Glomerular visceral epithelial cell (primary cell): ENCODE measurements around the gene LRRC59.
"Not testable (repeated sequence)": the region's sequence is repeated elsewhere in the genome, so short reads cannot be mapped to it uniquely, and the experiment has no call there.

Experiments
- DNase-seq: peaks from one replicate; pipeline ENCODE4 v3.0.0-alpha.2; 2016; ENCODE audit errors: extremely low spot score

Gene LRRC59

GRCh38 chr17:50424996-50425681, 27.8 kb upstream of the LRRC59 start:
- no peak for DNase-seq

DNA sequence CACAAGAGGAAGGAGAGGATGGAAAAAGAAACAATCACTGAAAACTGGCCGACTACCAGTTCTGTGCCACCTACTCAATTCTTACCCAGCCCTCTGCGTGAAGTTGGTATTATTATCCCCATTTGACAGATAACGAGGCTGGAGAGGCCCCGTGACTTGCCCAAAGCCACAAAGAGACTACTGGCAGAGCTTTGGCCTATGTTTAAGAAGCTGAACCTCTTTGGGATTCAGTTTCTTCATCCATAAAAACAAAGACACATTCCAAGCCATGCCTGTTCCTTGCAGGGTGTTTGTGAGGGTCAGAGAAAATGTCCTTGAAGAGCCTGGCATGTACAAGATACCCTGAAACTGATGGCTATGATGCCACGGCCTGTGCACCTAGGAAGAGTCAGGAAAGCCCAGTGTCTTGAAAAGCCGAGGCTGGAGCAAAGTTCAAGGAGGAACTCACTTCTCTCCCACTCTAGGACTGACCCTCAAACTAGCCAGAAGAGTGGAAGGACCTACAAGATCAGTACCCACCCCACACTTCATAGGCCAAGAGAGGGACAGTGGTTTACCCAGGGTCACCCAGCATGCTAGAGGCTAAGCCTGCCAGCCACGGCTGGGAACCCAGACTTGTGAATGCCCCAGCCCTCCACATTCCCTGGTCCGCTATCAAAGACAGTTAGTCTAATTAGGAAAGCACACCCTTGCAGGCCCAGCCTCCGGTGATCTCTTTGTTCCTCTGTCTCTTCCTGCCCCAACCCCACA, 27.1 kb upstream of the LRRC59 start:
- no peak for DNase-seq

- peak; percentile 94 for DNase-seq
These were observed 26.3 kb upstream of the LRRC59 start for GRCh38 chr17:50423553-50424159.

- no peak for DNase-seq
These were observed 25.4 kb upstream of the LRRC59 start for GRCh38 chr17:50422738-50423137.

DNA sequence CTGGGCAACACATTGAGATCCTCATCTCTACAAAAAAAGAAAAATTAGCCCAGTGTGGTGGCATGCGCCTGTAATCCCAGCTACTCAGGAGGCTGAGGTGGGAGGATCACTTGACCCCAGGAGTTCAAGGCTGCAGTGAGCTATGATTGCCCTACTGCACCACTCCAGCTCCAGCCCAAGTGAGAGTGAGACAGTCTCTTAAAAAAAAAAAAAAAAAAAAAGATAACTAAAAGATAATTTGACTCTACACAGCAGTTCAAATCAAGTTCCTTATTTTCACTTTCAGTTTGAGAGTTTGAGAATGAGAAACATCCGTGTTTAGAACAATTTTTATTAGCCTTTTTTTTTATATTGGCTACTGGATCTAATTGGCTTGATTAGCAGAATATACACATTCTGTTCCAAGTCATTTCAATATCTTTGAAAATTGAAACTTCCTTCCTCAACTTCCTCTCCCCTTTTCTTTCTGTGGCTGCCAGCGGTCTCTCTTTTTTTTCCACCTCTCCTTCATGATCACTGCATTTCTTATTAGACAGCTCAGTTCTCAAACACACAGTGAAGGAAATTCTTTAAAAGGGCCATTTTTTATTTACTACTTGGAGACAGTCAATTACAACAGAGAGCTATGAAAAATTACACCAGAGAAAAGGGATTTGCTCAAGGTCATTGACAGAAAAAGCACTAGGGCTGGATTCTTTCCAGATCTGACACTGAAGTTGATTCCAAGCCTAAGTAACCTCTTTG, 24.2 kb upstream of the LRRC59 start:
- no peak for DNase-seq

- DNase-seq, result no peak
These were observed 23.2 kb upstream of the LRRC59 start for GRCh38 chr17:50420419-50421112.

DNA sequence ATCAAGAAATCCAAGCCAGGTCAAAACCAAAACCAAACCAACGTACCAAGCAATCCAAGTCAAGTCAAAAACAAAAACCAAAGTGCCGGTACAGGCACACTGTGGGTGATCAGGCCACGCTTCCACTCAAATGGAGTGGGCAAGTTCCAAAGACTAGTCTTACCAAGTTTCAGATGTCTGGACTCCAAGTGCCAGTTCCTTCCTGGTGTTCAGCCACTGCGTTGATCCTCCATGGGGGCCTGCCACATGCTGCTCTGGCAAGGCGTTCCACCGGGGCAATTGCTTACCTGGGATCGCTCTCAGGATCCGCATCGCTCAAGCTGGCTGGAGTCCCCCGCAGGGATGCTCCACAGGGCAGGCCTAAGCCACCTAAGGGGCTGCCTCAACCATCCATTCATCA, 22.3 kb upstream of the LRRC59 start:
- not testable (repeated sequence) for DNase-seq

DNA sequence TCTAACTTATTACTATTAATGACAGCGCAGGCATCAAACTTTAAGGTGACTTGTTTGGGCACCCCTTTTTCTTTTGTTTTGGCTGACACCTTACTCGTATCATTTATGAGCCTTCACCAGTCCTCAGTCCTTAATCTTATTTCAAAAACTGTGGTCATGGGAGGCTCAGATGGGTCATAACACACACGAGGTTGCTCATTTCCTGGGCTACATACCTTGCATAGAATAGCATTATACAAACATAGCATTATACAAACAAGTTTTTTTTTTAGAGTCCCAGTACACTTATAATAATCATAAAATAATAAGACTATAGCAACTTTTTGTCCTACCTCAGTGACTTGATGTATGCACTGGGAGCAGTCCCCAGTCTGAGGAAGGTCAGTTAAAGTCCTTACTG, 17.5 kb upstream of the LRRC59 start:
- DNase-seq, result no peak

- no peak for DNase-seq
These were observed 14.9 kb upstream of the LRRC59 start for GRCh38 chr17:50412188-50412732.

GRCh38 chr17:50407921-50408320, 10.6 kb upstream of the LRRC59 start:
- DNase-seq, result no peak

DNA sequence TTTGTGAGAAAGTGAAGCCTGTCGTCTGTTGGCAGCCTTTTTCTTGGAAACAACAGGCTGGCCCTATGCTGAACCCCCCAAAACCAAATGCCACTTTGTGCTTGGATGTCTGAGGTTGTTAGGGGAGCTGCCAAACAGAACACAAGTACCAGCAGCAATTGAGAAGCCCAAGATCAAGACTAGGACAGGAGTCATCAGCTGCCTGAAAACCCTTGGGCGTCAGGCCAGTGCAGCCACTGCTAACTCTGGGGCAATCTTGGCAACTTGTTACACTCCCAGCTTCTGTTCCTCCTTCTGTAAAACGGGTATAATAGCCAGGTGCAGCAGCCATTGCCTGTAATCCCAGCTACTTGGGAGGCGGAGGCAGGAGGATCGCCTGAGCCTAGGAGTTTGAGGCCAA, 9.3 kb upstream of the LRRC59 start:
- no peak for DNase-seq

GRCh38 chr17:50405351-50405750, 8.0 kb upstream of the LRRC59 start:
- not testable (repeated sequence) for DNase-seq

DNA sequence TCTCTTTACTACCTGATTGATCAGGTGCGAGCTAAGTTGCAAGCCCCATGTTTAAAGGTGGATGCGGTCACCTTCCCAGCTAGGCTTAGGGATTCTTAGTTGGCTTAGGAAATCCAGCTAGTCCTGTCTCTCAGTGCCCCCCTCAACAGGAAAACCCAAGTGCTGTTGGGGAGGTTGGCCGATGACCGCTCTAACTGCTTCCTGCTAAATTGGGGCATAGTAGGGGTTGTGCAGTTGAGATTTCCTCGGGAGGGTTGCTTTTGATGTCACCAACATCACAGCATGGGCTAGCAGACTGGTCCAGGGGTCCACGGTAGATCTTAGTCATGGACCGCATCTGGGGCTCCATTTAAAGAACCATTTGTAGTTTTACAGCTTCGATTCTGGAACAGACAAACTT, 2.3 kb upstream of the LRRC59 start:
- DNase-seq, result not testable (repeated sequence)

DNA sequence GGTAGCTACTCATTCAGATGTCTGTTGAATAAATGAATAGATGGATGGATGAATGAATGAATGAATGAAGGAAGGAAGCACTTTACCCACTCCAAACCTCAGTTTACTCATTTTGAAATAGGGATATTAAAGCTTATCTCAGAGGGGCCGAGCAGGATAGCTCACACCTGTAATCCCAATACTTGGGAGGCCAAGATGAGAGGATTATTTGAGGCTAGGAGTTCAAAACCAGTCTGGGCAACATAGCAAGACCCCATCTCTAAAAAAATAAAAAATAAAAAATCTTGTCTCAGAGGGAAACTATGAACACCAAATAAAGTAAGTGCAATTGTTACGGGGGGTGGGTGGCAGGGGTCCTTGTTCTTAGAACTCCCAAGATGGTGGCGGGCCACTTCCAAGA, 1.3 kb upstream of the LRRC59 start:
- not testable (repeated sequence) for DNase-seq

DNA sequence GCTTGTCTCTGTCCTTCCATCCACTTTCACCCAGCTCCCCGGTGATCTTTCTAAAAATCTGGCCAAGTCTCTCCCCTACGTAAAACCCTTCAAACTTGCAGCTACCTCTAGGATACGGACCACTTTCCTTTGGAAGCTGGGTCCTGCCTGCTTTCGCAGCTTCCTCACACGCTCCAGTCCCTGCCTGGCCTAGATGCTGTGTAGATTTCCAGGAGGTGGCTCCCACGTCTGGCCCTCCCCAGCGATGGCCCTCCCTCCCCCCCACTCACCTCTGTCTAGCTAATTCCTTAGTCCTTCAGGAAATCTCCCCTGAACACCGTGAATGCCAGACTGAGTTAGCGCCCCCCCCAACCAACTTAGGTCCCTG, 579 bp upstream of the LRRC59 start:
- no peak for DNase-seq

DNA sequence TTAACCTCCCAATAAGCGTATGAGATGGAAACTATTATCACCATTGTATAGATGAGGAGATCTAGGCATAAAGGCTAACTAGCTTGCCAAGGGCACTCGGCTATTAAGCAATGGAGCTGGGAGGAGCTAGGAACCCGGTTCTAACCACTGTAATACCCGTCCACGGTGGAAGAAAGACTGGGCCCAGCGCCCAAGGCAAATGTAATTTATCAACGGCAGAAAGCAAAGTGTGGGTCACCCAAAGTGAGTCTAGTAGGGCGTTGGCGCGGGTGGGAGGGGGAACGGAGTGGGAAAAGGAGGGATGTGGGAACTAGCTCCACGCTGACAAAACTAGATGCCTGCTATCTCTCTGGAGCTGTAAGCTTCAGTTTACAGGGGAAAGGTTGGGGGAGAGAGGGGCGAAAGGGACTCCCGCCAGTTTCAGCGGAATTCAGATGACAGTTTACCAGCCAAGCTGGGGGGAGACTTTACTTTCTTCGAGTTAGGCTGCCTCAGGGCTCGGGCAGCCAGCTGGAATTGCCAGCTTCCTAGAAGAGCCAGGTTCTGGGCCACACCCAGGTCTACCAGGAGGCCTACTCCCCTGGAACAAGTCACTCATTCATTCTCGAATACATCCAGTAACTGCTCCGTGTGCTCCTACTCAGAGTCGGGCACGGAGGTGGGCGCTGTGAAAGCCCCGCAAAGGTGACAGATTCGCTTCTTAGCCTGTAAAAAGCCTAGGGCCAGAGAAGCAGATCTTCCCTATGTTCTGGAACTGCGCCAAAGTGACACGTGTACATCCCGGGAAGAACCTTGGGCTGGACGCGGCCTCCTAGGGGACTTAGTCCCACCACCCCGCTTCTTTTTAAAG, 837 bp downstream of the LRRC59 start:
- DNase-seq, result peak; percentile 51

- no peak for DNase-seq
These were observed 2.6 kb downstream of the LRRC59 start for GRCh38 chr17:50394711-50395110.

DNA sequence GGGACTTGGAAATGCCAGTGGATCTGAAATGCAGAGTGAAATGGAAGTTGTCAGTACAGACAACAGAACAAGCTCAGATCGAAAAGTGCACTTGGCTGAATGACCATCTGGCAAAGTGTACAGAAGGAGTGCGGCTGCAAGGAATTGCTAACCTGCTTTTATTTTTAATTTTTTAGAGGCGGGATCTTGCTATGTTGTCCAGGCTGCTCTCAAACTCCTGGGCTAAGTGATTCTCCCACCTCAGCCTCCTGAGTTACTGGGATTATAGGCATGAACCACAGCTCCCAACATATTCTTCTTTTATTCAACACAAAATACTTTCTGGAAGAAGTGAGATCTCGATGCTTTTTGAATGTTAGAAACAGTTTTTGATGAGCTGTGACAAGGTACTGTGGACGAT, 3.6 kb downstream of the LRRC59 start:
- no peak for DNase-seq

- no peak for DNase-seq
These were observed 4.7 kb downstream of the LRRC59 start for GRCh38 chr17:50392621-50393020.

DNA sequence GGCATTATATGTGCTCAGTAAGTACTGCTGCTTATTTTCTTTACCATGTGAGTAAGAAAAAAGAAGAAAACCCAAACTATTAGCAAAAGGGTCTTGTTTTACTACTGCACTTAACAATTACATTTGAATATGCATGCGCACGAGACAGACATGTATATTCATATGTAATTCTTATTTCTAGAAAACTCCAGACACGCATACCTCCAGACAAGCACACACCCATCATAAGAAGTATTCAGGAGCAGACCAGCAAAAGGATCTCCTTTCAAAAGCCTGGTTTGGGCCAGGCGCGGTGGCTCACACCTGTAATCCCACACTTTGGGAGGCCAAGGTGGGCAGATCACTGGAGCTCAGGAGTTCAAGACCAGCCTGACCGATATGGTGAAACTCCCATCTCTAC, 7.8 kb downstream of the LRRC59 start:
- DNase-seq, result no peak

- no peak for DNase-seq
These were observed 8.6 kb downstream of the LRRC59 start for GRCh38 chr17:50388728-50389127.
